Hepatocyte (in vitro differentiated cells): Measurements from ENCODE around the gene VIPR2. TPM values are rescaled to one million over a fixed set of nuclear protein-coding genes. Genes with fewer than 3 reads are reported as not detected.

Source experiments
- DNase-seq: peaks from one replicate; pipeline ENCODE4 v3.0.0-alpha.2; 2016; ENCODE audit warnings: low spot score
- H2AFZ ChIP-seq: fragments of 200-600 bp; sonication (generic); 2 replicates; pipeline ENCODE4 v1.6.0; 2016; ENCODE audit warnings: antibody characterized with exemption, mild to moderate bottlenecking
- H3K27ac ChIP-seq: fragments of 200-600 bp; sonication (generic); 2 replicates; pipeline ENCODE4 v1.5.1; 2016; ENCODE audit warnings: mild to moderate bottlenecking
- H3K27me3 ChIP-seq: fragments of 200-600 bp; sonication (generic); 2 replicates; pipeline ENCODE4 v1.6.1; 2016
- H3K36me3 ChIP-seq: fragments of 200-600 bp; sonication (generic); replicated peaks from 2 replicates; pipeline ENCODE4 v1.5.1; 2016; ENCODE audit warnings: low read depth; ENCODE audit not compliant: insufficient read depth
- H3K4me1 ChIP-seq: fragments of 200-600 bp; sonication (generic); 2 replicates; pipeline ENCODE4 v1.5.1; 2016; ENCODE audit warnings: mild to moderate bottlenecking, moderate library complexity; ENCODE audit not compliant: insufficient read depth
- H3K4me2 ChIP-seq: fragments of 200-600 bp; sonication (generic); 2 replicates; pipeline ENCODE4 v1.6.0; 2016
- H3K4me3 ChIP-seq: fragments of 200-600 bp; sonication (generic); 2 replicates; pipeline ENCODE4 v1.5.1; 2016; ENCODE audit warnings: mild to moderate bottlenecking
- H3K79me2 ChIP-seq: fragments of 200-600 bp; sonication (generic); 2 replicates; pipeline ENCODE4 v1.6.0; 2017; ENCODE audit warnings: mild to moderate bottlenecking
- H3K9me2 ChIP-seq: fragments of 200-600 bp; sonication (generic); replicated peaks from 2 replicates; pipeline ENCODE4 v1.6.0; 2017; ENCODE audit warnings: mild to moderate bottlenecking; ENCODE audit not compliant: insufficient read depth
- H3K9me3 ChIP-seq: fragments of 200-600 bp; sonication (generic); 2 replicates; pipeline ENCODE4 v1.5.1; 2016; ENCODE audit warnings: low read depth, mild to moderate bottlenecking
- H4K20me1 ChIP-seq: fragments of 200-600 bp; sonication (generic); 2 replicates; pipeline ENCODE4 v1.6.0; 2016; ENCODE audit warnings: mild to moderate bottlenecking; ENCODE audit not compliant: insufficient read depth, poor library complexity, severe bottlenecking
- EZH2 ChIP-seq: fragments of 200-600 bp; sonication (generic); IDR thresholded peaks from 2 replicates; pipeline ENCODE4 v1.6.1; 2016; ENCODE audit warnings: antibody characterized with exemption, mild to moderate bottlenecking, borderline replicate concordance
- EZH2phosphoT487 ChIP-seq: fragments of 200-600 bp; sonication (generic); IDR thresholded peaks from one replicate; pipeline ENCODE4 v1.6.1; 2018; ENCODE audit warnings: antibody characterized with exemption, mild to moderate bottlenecking, low read depth, moderate library complexity; ENCODE audit not compliant: unreplicated experiment, severe bottlenecking
- WGBS: methylation state at CpG from one replicate; pipeline ENCODE4 v1.1.6; 2016; ENCODE audit warnings: low lambda C conversion rate; ENCODE audit errors: missing lambda C conversion rate; 5-methylcytosine and 5-hydroxymethylcytosine counted together
- polyA plus RNA-seq: library from polyadenylated mRNA; unstranded; fragments of >200 nt; fragmentation: Nextera tagmentation; extraction: Ambion mirVana; gene quantifications from 2 replicates; pipeline ENCODE4 v1.2.1, GENCODE V29; 2016
- total RNA-seq: library from RNA; depleted of rRNA; stranded (reverse); fragments of >200 nt; gene quantifications from 2 replicates; pipeline ENCODE4 v1.2.3, GENCODE V29; 2014
- TF ChIP-seq, protein P1 (sequence below): fragments of 200-600 bp; sonication (generic); IDR thresholded peaks from 2 replicates; pipeline ENCODE4 v1.5.1; 2016; ENCODE audit warnings: antibody characterized with exemption, mild to moderate bottlenecking; ENCODE audit not compliant: poor library complexity

The VIPR2 gene
- total and polyA plus RNA-seq, 2 experiments from 2014 or later = 2.7 to 3.4 TPM

DNA sequence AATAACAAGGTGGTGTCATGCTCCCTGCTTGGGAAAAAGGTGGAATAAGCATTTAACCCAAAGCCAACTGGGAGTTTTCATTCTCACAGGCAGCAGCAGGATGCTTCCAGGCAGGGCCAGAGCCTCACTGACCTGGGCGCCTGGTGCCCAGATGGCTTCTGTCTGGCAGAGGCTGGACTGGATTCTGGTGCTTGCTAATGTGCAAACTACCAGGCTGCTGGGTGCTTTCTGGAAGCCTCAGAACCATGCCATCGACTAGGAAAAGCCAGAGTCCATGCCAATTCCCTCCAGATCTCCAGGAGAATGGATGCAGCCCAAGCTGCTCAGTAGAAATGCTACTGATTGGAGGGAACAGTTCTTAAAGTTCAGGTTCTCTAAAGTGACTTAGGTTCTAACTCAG, 36.2 kb downstream of the VIPR2 start:
- no peak for DNase-seq
- Histone ChIP-seq H3K9me2 (no peaks in the 10 kb centered on the region), H3K27ac (no peak overlapping the region), H4K20me1 (no peaks in the 10 kb centered on the region), H3K36me3 (no peaks in the 10 kb centered on the region), H3K4me3 (no peak overlapping the region), H3K79me2 (no peaks in the 10 kb centered on the region), H3K9me3 (no peaks in the 10 kb centered on the region), H3K4me1 (no peaks in the 10 kb centered on the region), H2AFZ (no peak overlapping the region), H3K4me2 (no peak overlapping the region), H3K27me3 (peaks cover 9% of the 10 kb centered on the region)
- no peak for TF ChIP-seq EZH2
- no peak for TF ChIP-seq EZH2phosphoT487
- TF ChIP-seq, protein P1, sequence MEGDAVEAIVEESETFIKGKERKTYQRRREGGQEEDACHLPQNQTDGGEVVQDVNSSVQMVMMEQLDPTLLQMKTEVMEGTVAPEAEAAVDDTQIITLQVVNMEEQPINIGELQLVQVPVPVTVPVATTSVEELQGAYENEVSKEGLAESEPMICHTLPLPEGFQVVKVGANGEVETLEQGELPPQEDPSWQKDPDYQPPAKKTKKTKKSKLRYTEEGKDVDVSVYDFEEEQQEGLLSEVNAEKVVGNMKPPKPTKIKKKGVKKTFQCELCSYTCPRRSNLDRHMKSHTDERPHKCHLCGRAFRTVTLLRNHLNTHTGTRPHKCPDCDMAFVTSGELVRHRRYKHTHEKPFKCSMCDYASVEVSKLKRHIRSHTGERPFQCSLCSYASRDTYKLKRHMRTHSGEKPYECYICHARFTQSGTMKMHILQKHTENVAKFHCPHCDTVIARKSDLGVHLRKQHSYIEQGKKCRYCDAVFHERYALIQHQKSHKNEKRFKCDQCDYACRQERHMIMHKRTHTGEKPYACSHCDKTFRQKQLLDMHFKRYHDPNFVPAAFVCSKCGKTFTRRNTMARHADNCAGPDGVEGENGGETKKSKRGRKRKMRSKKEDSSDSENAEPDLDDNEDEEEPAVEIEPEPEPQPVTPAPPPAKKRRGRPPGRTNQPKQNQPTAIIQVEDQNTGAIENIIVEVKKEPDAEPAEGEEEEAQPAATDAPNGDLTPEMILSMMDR = no peak
- 95% methylated on average over 2 of the region's 2 CpGs for WGBS

DNA sequence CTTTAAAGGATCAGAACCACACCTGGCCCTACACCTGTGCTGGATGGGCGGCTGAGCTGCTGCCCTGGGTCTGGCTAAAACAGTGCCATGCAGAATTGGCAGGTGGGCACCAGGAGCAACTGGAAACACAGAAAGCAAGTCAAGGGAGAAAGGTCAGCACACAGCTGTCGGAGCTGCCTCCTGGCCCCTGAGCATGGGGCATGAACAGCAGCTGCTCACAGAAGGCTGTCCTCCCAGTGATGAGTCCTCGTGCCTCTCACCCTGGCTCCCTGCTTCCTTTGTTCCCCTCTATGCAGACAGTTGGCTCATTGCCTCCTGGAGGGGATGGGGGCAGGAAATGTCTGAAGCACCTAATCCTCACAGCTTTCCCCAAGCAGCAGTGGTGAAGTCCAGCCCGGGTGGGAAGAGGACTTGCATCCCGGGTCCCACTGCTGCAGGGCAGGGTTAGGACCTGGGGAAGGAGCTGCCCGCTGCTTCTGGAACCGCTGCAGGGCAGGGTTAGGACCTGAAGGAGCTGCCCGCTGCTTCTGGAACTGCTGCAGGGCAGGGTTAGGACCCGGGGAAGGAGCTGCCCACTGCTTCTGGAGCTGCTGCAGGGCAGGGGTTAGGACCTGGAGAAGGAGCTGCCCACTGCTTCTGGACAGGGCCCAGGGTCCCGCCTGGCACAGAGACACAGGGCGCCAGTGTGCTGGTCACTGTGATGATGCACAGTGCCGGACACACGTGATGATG, 37.3 kb downstream of the VIPR2 start:
- TF ChIP-seq EZH2phosphoT487 = no peak
- TF ChIP-seq, protein P1 = no peak
- TF ChIP-seq EZH2 = no peak
- H3K27me3 ChIP-seq = peaks cover 4% of the 10 kb centered on the region
- H3K4me1 ChIP-seq = no peaks in the 10 kb centered on the region
- no peak overlapping the region for H2AFZ ChIP-seq
- H4K20me1 ChIP-seq = no peaks in the 10 kb centered on the region
- H3K79me2 ChIP-seq = no peaks in the 10 kb centered on the region
- WGBS = 85% methylated on average over 13 of the region's 13 CpGs
- no peak overlapping the region for H3K4me3 ChIP-seq
- no peak overlapping the region for H3K4me2 ChIP-seq
- H3K27ac ChIP-seq = no peak overlapping the region
- no peak for DNase-seq
- H3K9me2 ChIP-seq = no peaks in the 10 kb centered on the region
- no peaks in the 10 kb centered on the region for H3K36me3 ChIP-seq
- H3K9me3 ChIP-seq = no peaks in the 10 kb centered on the region

DNA sequence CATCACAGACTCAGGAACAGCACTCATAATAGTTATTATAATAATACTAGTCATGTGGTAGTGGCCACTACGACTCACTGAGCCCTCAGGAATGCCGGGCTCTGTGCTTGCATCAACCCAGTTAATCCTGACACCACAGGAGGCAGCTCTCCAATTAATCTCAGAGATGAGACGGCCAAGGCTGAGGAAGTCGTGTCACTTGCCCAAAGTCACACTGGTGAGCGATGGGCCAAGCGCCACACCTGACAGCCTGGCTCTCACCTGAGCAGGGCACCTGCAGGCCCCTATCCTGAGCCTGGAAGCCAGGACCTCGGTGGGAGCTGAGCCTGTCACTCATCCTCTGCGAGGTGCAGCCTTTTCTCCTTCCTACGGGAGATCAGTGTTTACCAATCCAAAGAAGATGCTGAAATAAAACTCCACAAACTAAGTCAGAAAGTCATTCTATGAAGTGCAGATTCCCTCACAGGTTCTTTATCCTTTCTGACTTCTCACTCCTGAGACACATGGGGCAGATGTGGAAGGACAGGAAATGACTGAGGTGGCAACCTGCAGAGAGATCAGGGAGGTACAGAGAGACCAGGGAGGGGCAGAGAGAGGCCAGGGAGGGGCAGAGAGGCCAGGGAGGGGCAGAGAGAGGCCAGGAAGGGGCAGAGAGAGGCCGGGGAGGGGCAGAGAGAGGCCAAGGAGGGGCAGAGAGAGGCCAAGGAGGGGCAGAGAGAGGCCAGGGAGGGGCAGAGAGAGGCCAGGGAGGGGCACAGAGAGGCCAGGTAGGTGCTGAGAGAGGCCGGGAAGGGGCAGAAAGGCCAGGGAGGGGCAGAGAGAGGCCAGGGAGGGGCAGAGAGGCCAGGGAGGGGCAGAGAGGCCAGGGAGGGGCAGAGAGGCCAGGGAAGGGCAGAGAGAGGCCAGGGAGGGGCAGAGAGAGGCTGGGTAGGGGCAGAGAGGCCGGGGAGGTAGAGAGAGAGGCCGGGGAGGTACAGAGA, 38.5 kb downstream of the VIPR2 start:
- H3K4me1 ChIP-seq = no peaks in the 10 kb centered on the region
- no peak for TF ChIP-seq EZH2
- TF ChIP-seq, protein P1 = no peak
- no peak for TF ChIP-seq EZH2phosphoT487
- no peaks in the 10 kb centered on the region for H3K79me2 ChIP-seq
- H3K27me3 ChIP-seq = no peaks in the 10 kb centered on the region
- H3K4me3 ChIP-seq = no peak overlapping the region
- H2AFZ ChIP-seq = no peak overlapping the region
- no peak for DNase-seq
- no peak overlapping the region for H3K4me2 ChIP-seq
- H4K20me1 ChIP-seq = no peaks in the 10 kb centered on the region
- 65% methylated on average over 9 of the region's 13 CpGs for WGBS
- H3K36me3 ChIP-seq = no peaks in the 10 kb centered on the region
- H3K9me3 ChIP-seq = no peaks in the 10 kb centered on the region
- H3K27ac ChIP-seq = no peak overlapping the region
- H3K9me2 ChIP-seq = no peaks in the 10 kb centered on the region
